Measurements from ENCODE around the gene PSD4. TPM values are rescaled to one million over a fixed set of nuclear protein-coding genes. Genes with fewer than 3 reads are reported as not detected.

PSD4 gene
- total RNA-seq, 2 experiments from 2014 or later, result 232 to 274 TPM

GRCh38 chr2:113212245-113213060, 38.7 kb downstream of the PSD4 start:
- no peak for DNase-seq
- ATAC-seq, result no peak
- H3K27ac Mint-ChIP-seq, result no peak overlapping the region
- no peaks in the 10 kb centered on the region for H3K27me3 Mint-ChIP-seq
- peaks cover 4% of the 10 kb centered on the region for H3K4me1 Mint-ChIP-seq
- no peaks in the 10 kb centered on the region for H3K36me3 Mint-ChIP-seq (ENCODE audit: low read depth)
- ChIA-PET POLR2A (no interaction called here), CTCF (interaction anchor here (1.6 to 4.3 kb wide), 3 partner anchors 9 to 130 kb away, joined by 4 to 14 read pairs (median 11); no protein-coding TSS in a partner anchor)
- no peak overlapping the region for H3K4me3 Mint-ChIP-seq
- intact Hi-C loops (cut with DNase I, micrococcal nuclease), result no loop called here
- H3K9me3 Mint-ChIP-seq (ENCODE audit: low read depth), result no peaks in the 10 kb centered on the region

- Mint-ChIP-seq H3K36me3 (ENCODE audit: low read depth) (no peaks in the 10 kb centered on the region), H3K4me1 (peaks cover 11% of the 10 kb centered on the region), H3K4me3 (no peak overlapping the region), H3K9me3 (ENCODE audit: low read depth) (no peaks in the 10 kb centered on the region), H3K27me3 (no peaks in the 10 kb centered on the region), H3K27ac (no peak overlapping the region)
- no peak for DNase-seq
- POLR2A ChIA-PET, result no interaction called here
- no peak for ATAC-seq
- CTCF ChIA-PET, result interaction anchor here (0.6 to 4.3 kb wide), 4 partner anchors 9 to 131 kb away, joined by 3 to 14 read pairs (median 8); no protein-coding TSS in a partner anchor
- intact Hi-C loops (cut with DNase I, micrococcal nuclease), result no loop called here
Observed at GRCh38 chr2:113213061-113213930, 39.5 kb downstream of the PSD4 start.

- H3K9me3 Mint-ChIP-seq (ENCODE audit: low read depth), result no peaks in the 10 kb centered on the region
- no peaks in the 10 kb centered on the region for H3K36me3 Mint-ChIP-seq (ENCODE audit: low read depth)
- no peak for ATAC-seq
- CTCF ChIA-PET, result interaction anchor here (0.6 to 2.2 kb wide), 2 partner anchors 10 to 110 kb away, joined by 3 to 11 read pairs; no protein-coding TSS in a partner anchor
- DNase-seq, result no peak
- intact Hi-C loops (cut with DNase I, micrococcal nuclease), result no loop called here
- peaks cover 12% of the 10 kb centered on the region for H3K4me1 Mint-ChIP-seq
- H3K4me3 Mint-ChIP-seq, result no peak overlapping the region
- no peaks in the 10 kb centered on the region for H3K27me3 Mint-ChIP-seq
- H3K27ac Mint-ChIP-seq, result no peak overlapping the region
- POLR2A ChIA-PET, result no interaction called here
Observed at GRCh38 chr2:113214141-113214540, 40.4 kb downstream of the PSD4 start.

DNA sequence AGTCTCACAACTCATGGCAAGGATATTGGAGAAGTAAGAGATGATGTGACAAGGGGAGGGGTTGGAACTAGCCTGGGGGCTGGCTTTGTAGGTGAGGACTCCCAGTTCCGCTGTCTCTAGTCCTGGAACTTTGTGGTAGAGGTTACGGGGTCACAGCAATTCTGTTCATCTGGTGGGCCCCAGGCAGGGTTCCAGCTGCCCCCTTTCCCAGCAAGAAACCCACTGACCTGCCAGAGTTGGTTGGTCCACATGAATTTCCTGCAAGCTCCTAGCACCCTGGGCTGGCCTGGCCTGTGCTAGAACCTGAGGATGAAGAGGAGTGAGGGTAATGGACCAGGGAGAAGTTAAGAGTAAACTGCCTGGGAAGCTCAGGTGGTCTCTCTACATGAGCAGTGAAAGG, 41.3 kb downstream of the PSD4 start:
- intact Hi-C loops (cut with DNase I, micrococcal nuclease), result no loop called here
- POLR2A ChIA-PET, result no interaction called here
- Mint-ChIP-seq H3K4me1 (peaks cover 15% of the 10 kb centered on the region), H3K9me3 (ENCODE audit: low read depth) (no peaks in the 10 kb centered on the region), H3K27ac (no peak overlapping the region), H3K36me3 (ENCODE audit: low read depth) (no peaks in the 10 kb centered on the region), H3K4me3 (no peak overlapping the region), H3K27me3 (no peaks in the 10 kb centered on the region)
- DNase-seq (no peak), ATAC-seq (no peak)
- CTCF ChIA-PET, result no interaction called here

DNA sequence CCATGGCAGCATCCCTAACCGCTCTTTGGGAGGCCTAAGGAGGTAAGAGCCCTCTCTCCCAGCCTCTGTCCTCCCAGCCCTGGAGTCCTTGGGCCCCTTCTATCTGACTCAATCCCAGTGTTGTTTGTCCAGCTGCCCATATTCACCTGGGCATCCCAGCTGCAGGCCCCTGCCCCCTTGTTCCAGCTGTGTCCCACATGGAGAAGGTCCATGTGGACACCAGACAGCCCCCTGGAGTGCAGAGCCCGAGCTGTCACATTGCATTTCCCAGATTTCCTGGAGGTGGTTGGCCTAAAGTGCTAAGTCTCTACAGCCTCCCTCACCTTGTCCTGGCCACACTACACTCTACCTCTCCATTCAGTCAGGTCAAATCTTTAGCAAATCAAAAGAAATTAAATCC, 42.5 kb downstream of the PSD4 start:
- ChIA-PET CTCF (interaction anchor here (0.6 to 1.6 kb wide), 6 partner anchors 12 to 174 kb away, joined by 3 to 9 read pairs (median 4); no protein-coding TSS in a partner anchor), POLR2A (interaction anchor here (2.0 kb wide), 1 partner anchor 12 kb away, joined by 6 read pairs; no protein-coding TSS in a partner anchor)
- intact Hi-C loops (cut with DNase I, micrococcal nuclease), result no loop called here
- ATAC-seq (no peak), DNase-seq (no peak)
- no peaks in the 10 kb centered on the region for H3K27me3 Mint-ChIP-seq
- H3K4me3 Mint-ChIP-seq, result no peak overlapping the region
- H3K9me3 Mint-ChIP-seq (ENCODE audit: low read depth), result no peaks in the 10 kb centered on the region
- H3K36me3 Mint-ChIP-seq (ENCODE audit: low read depth), result no peaks in the 10 kb centered on the region
- peaks cover 16% of the 10 kb centered on the region for H3K4me1 Mint-ChIP-seq
- no peak overlapping the region for H3K27ac Mint-ChIP-seq

- ChIA-PET POLR2A (interaction anchor here (0.7 to 2.0 kb wide), 2 partner anchors 12 to 13 kb away, joined by 3 to 6 read pairs; no protein-coding TSS in a partner anchor), CTCF (interaction anchor here (0.6 to 1.6 kb wide), 9 partner anchors 11 to 173 kb away, joined by 3 to 9 read pairs (median 4); no protein-coding TSS in a partner anchor)
- Mint-ChIP-seq H3K9me3 (ENCODE audit: low read depth) (no peaks in the 10 kb centered on the region), H3K27me3 (no peaks in the 10 kb centered on the region), H3K4me1 (peaks cover 16% of the 10 kb centered on the region), H3K4me3 (no peak overlapping the region), H3K36me3 (ENCODE audit: low read depth) (no peaks in the 10 kb centered on the region), H3K27ac (no peak overlapping the region)
- intact Hi-C loops (cut with DNase I, micrococcal nuclease), result no loop called here
- ATAC-seq, result no peak
- no peak for DNase-seq
Observed at GRCh38 chr2:113216891-113217454, 43.2 kb downstream of the PSD4 start.

DNA sequence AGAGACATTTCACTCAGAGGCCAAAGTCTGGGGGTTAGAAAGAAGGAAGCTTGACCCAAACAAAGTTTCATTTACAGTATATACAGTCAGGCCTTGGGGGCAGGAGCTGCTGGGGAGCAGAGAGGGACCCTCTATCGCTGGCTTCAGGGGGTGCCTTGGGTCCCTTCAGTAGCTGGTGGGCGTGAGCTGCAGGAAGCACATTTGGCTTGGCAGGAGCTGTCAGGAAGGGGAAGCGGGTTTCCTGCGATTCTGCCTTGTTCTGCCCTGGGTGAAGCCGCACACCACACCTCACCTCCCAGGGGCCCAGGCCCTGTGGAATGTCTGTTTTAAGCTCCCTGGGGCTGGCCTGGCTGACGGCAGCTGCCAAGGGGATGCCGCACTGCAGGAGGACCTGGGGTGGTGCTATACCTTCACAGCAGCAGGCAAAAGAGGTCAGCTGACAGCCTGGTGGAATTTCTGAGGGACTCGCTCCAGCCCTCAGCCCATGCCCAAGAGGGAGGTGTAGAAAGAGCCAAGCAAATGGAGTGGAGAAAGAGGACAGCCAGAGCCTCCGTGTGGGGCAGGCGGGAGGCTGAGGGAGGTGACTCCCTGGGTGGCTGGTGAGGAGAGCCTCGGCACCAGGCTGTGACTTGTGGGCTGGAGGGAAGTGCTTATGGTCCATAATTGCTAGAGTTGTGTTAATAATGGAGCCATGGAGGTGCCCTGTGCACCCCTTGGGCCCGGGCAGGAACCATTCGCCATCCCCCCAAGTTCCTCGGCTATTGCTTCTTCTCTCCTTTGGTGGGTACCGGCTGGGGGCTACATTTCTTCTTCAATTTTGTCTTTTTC, 43.9 kb downstream of the PSD4 start:
- POLR2A ChIA-PET, result interaction anchor here (0.7 to 2.0 kb wide), 3 partner anchors 12 to 15 kb away, joined by 3 to 6 read pairs (median 3); no protein-coding TSS in a partner anchor
- ATAC-seq (peak; percentile 29), DNase-seq (no peak)
- no peak overlapping the region for H3K27ac Mint-ChIP-seq
- no peaks in the 10 kb centered on the region for H3K36me3 Mint-ChIP-seq (ENCODE audit: low read depth)
- H3K4me3 Mint-ChIP-seq, result no peak overlapping the region
- no peaks in the 10 kb centered on the region for H3K9me3 Mint-ChIP-seq (ENCODE audit: low read depth)
- H3K4me1 Mint-ChIP-seq, result peaks cover 16% of the 10 kb centered on the region
- CTCF ChIA-PET, result interaction anchor here (0.8 to 1.6 kb wide), 6 partner anchors 12 to 139 kb away, joined by 3 to 9 read pairs (median 4); no protein-coding TSS in a partner anchor
- intact Hi-C loops (cut with DNase I, micrococcal nuclease), result no loop called here
- no peaks in the 10 kb centered on the region for H3K27me3 Mint-ChIP-seq

GRCh38 chr2:113218283-113219091, 44.7 kb downstream of the PSD4 start:
- H3K36me3 Mint-ChIP-seq (ENCODE audit: low read depth), result no peaks in the 10 kb centered on the region
- H3K9me3 Mint-ChIP-seq (ENCODE audit: low read depth), result no peaks in the 10 kb centered on the region
- ChIA-PET POLR2A (interaction anchor here (0.7 kb wide), 1 partner anchor 14 kb away, joined by 3 read pairs; no protein-coding TSS in a partner anchor), CTCF (interaction anchor here (1.1 kb wide), 1 partner anchor 60 kb away, joined by 3 read pairs; no protein-coding TSS in a partner anchor)
- H3K4me3 Mint-ChIP-seq, result no peak overlapping the region
- DNase-seq (no peak), ATAC-seq (no peak)
- no peaks in the 10 kb centered on the region for H3K27me3 Mint-ChIP-seq
- intact Hi-C loops (cut with DNase I, micrococcal nuclease), result no loop called here
- no peak overlapping the region for H3K27ac Mint-ChIP-seq
- H3K4me1 Mint-ChIP-seq, result peaks cover 16% of the 10 kb centered on the region

DNA sequence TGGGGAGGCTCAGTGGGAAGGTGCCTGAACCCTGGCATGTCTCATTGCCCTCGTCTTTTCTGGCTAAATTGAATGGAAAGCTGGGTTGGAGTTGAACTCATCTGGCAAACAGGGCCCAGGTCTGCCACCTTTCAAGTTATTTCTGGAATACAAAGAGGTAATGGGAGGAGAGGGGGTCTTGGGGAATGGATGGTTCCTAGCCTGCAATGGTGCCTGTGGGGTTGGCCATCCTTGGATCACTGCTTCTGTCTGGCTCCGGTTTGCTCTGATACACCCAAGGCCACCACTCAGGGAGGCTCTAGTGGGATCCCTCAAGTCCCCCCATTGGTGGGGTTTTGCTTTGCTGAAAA, 45.3 kb downstream of the PSD4 start:
- ChIA-PET POLR2A (no interaction called here), CTCF (no interaction called here)
- intact Hi-C loops (cut with DNase I, micrococcal nuclease), result no loop called here
- no peak overlapping the region for H3K27ac Mint-ChIP-seq
- H3K9me3 Mint-ChIP-seq (ENCODE audit: low read depth), result no peaks in the 10 kb centered on the region
- no peak for DNase-seq
- peaks cover 16% of the 10 kb centered on the region for H3K4me1 Mint-ChIP-seq
- no peak for ATAC-seq
- H3K27me3 Mint-ChIP-seq, result no peaks in the 10 kb centered on the region
- no peaks in the 10 kb centered on the region for H3K36me3 Mint-ChIP-seq (ENCODE audit: low read depth)
- no peak overlapping the region for H3K4me3 Mint-ChIP-seq

GRCh38 chr2:113219525-113219888, 45.7 kb downstream of the PSD4 start:
- DNase-seq, result no peak
- ATAC-seq, result no peak
- H3K4me3 Mint-ChIP-seq, result no peak overlapping the region
- POLR2A ChIA-PET, result no interaction called here
- intact Hi-C loops (cut with DNase I, micrococcal nuclease), result no loop called here
- H3K4me1 Mint-ChIP-seq, result peaks cover 16% of the 10 kb centered on the region
- no peak overlapping the region for H3K27ac Mint-ChIP-seq
- peaks cover 1% of the 10 kb centered on the region for H3K36me3 Mint-ChIP-seq (ENCODE audit: low read depth)
- CTCF ChIA-PET, result interaction anchor here (2.2 to 2.8 kb wide), 2 partner anchors 16 to 81 kb away, joined by 9 to 11 read pairs; no protein-coding TSS in a partner anchor
- H3K9me3 Mint-ChIP-seq (ENCODE audit: low read depth), result no peaks in the 10 kb centered on the region
- peaks cover 1% of the 10 kb centered on the region for H3K27me3 Mint-ChIP-seq
